ENCODE measurements around the gene ALKBH3.

GRCh38 chr11:43907028-43907975 is 26.7 kb downstream of the ALKBH3 start:
- TF ChIP-seq ARNTL (CRISPR knock-in tag; IDR thresholded peaks at IDR 0.05; ENCODE audit: borderline replicate concordance, low read depth) (no peak), OSR1 (CRISPR knock-in tag; IDR thresholded peaks at IDR 0.05) (no peak), GLIS3 (CRISPR knock-in tag; IDR thresholded peaks at IDR 0.05) (no peak), PATZ1 (CRISPR knock-in tag; IDR thresholded peaks at IDR 0.05; ENCODE audit: borderline replicate concordance) (no peak), POU6F1 (CRISPR knock-in tag; IDR thresholded peaks at IDR 0.05; ENCODE audit: borderline replicate concordance, low read depth) (no peak), ZFP30 (CRISPR knock-in tag; IDR thresholded peaks at IDR 0.05) (no peak)
- TF ChIP-seq, protein P1, sequence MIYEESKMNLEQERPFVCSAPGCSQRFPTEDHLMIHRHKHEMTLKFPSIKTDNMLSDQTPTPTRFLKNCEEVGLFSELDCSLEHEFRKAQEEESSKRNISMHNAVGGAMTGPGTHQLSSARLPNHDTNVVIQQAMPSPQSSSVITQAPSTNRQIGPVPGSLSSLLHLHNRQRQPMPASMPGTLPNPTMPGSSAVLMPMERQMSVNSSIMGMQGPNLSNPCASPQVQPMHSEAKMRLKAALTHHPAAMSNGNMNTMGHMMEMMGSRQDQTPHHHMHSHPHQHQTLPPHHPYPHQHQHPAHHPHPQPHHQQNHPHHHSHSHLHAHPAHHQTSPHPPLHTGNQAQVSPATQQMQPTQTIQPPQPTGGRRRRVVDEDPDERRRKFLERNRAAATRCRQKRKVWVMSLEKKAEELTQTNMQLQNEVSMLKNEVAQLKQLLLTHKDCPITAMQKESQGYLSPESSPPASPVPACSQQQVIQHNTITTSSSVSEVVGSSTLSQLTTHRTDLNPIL (CRISPR knock-in tag; IDR thresholded peaks at IDR 0.05; ENCODE audit: low read depth): no peak

Measured in SK-N-SH treated with all-trans-retinoic acid at 6 μM for 48 hours (cell line).